Measurements from ENCODE around the gene NKD1. TPM values are rescaled to one million over a fixed set of nuclear protein-coding genes. Genes with fewer than 3 reads are reported as not detected.

Gene NKD1
- total RNA-seq, 2 experiments from 2014 or later, result 0.04 to 0.06 TPM

DNA sequence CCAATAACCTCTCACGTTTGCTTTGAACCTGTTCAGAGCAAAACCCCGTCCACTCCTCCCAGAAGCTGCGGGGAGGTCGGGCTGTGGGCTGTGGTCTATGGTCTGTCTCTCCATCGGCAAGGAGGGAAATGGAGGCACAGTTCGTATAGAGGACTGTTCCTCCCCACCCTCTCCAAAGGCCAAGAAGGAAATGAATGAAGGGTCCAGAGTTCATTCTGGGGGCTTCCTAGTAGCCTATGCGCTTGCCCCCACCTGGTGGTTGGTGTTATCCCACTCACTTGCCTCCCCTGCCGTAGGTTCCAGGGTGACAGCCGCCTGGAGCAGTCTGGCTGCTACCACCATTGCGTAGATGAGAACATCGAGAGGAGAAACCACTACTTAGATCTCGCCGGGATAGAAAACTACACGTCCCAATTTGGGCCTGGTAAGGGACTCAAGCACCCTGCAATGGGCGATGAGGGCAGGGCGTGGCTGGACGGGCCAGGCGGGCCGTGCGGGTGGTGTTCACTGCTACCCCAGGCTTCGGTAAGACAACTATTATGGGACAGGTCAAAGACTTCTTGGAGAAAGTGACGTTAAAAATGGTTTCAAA is 83.9 kb downstream of the NKD1 start:
- BruUV-seq (replicated peaks), result no TSS peak
- ChIA-PET POLR2A (no interaction called here), CTCF (ENCODE audit: unreplicated experiment) (no interaction called here)
- Histone ChIP-seq H3K36me3 (ENCODE audit: insufficient read depth, low read length) (no peaks in the 10 kb centered on the region), H3K79me2 (ENCODE audit: insufficient read depth, low read depth, low read length) (no peaks in the 10 kb centered on the region), H3K4me2 (ENCODE audit: low read length) (no peak overlapping the region), H3K9me3 (ENCODE audit: low read length) (no peaks in the 10 kb centered on the region), H4K20me1 (ENCODE audit: insufficient read depth, low read length) (no peaks in the 10 kb centered on the region), H3K27ac (ENCODE audit: low read depth, low read length, poor library complexity, severe bottlenecking) (no peak overlapping the region), H3K9me2 (ENCODE audit: insufficient read depth, low read length) (no peaks in the 10 kb centered on the region), H3K4me1 (ENCODE audit: insufficient read depth, low read length, poor library complexity, severe bottlenecking) (peaks cover 3% of the 10 kb centered on the region), H2AFZ (ENCODE audit: low read length) (no peak overlapping the region), H3K4me3 (ENCODE audit: low read depth, low read length, poor library complexity, severe bottlenecking) (no peak overlapping the region)
- TF ChIP-seq, protein P1, sequence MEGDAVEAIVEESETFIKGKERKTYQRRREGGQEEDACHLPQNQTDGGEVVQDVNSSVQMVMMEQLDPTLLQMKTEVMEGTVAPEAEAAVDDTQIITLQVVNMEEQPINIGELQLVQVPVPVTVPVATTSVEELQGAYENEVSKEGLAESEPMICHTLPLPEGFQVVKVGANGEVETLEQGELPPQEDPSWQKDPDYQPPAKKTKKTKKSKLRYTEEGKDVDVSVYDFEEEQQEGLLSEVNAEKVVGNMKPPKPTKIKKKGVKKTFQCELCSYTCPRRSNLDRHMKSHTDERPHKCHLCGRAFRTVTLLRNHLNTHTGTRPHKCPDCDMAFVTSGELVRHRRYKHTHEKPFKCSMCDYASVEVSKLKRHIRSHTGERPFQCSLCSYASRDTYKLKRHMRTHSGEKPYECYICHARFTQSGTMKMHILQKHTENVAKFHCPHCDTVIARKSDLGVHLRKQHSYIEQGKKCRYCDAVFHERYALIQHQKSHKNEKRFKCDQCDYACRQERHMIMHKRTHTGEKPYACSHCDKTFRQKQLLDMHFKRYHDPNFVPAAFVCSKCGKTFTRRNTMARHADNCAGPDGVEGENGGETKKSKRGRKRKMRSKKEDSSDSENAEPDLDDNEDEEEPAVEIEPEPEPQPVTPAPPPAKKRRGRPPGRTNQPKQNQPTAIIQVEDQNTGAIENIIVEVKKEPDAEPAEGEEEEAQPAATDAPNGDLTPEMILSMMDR (conservative IDR thresholded peaks at IDR 0.05; ENCODE audit: low read length), result no peak
- no peak for TF ChIP-seq EZH2phosphoT487 (IDR thresholded peaks at IDR 0.05; ENCODE audit: borderline replicate concordance, low read depth, low read length)
- DNase-seq (ENCODE audit: low spot score), result no peak
- intact Hi-C loops (cut with micrococcal nuclease; ENCODE audit: unreplicated experiment), result no loop called here

DNA sequence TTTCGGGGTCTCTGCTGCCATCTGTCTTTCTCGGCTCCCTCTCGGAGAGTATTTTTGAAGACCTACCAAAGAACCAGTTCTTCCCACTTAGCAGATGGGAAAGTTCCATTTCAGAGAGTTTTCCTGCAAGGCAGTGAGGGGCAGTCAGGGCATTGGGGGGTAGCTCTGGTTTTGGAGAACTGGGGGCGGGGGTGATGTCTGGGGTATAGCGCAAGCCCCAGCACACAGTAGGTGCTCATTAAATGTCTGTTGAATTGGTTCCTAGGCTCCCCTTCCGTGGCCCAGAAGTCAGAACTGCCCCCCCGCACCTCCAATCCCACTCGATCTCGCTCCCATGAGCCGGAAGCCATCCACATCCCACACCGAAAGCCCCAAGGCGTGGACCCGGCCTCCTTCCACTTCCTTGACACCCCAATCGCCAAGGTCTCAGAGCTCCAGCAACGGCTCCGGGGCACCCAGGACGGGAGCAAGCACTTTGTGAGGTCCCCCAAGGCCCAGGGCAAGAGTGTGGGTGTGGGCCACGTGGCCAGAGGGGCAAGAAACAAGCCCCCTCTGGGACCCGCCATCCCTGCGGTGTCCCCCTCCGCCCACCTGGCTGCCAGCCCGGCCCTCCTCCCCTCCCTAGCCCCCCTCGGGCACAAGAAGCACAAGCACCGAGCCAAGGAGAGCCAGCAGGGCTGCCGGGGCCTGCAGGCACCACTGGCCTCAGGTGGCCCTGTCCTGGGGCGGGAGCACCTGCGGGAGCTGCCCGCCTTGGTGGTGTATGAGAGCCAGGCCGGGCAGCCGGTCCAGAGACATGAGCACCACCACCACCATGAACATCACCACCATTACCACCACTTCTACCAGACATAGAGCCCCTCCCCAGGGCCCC is 85.0 kb downstream of the NKD1 start:
- Histone ChIP-seq H2AFZ (ENCODE audit: low read length) (no peak overlapping the region), H3K9me2 (ENCODE audit: insufficient read depth, low read length) (no peaks in the 10 kb centered on the region), H3K4me2 (ENCODE audit: low read length) (no peak overlapping the region), H3K4me3 (ENCODE audit: low read depth, low read length, poor library complexity, severe bottlenecking) (no peak overlapping the region), H3K36me3 (ENCODE audit: insufficient read depth, low read length) (no peaks in the 10 kb centered on the region), H3K9me3 (ENCODE audit: low read length) (no peaks in the 10 kb centered on the region), H3K79me2 (ENCODE audit: insufficient read depth, low read depth, low read length) (no peaks in the 10 kb centered on the region), H4K20me1 (ENCODE audit: insufficient read depth, low read length) (no peaks in the 10 kb centered on the region), H3K27ac (ENCODE audit: low read depth, low read length, poor library complexity, severe bottlenecking) (no peak overlapping the region), H3K4me1 (ENCODE audit: insufficient read depth, low read length, poor library complexity, severe bottlenecking) (no peaks in the 10 kb centered on the region)
- CTCF ChIA-PET (ENCODE audit: unreplicated experiment), result interaction anchor here (1.0 kb wide), 1 partner anchor 173 kb away, joined by 3 read pairs; no protein-coding TSS in a partner anchor
- no TSS peak for BruUV-seq (replicated peaks)
- POLR2A ChIA-PET, result interaction anchor here (0.7 kb wide), 1 partner anchor 321 kb away, joined by 3 read pairs; no protein-coding TSS in a partner anchor
- intact Hi-C loops (cut with micrococcal nuclease; ENCODE audit: unreplicated experiment), result no loop called here
- DNase-seq (ENCODE audit: low spot score), result no peak
- TF ChIP-seq, protein P1 (conservative IDR thresholded peaks at IDR 0.05; ENCODE audit: low read length), result no peak
- no peak for TF ChIP-seq EZH2phosphoT487 (IDR thresholded peaks at IDR 0.05; ENCODE audit: borderline replicate concordance, low read depth, low read length)
